ENCODE data around the gene SEMA6A. TPM values are rescaled to one million over a fixed set of nuclear protein-coding genes. Genes with fewer than 3 reads are reported as not detected.

SEMA6A gene
- total and polyA plus RNA-seq, 8 donors = 8.9 to 24.5 (median 14.1) TPM

GRCh38 chr5:116451066-116451465 is 123.6 kb downstream of the SEMA6A start:
- DNase-seq (no peak), FAIRE-seq (no peak), ATAC-seq (no peak)
- H3K27me3 ChIP-seq = no peaks in the 10 kb centered on the region
- no peaks in the 10 kb centered on the region for H3K36me3 ChIP-seq
- no peak overlapping the region for H3K4me3 ChIP-seq
- H3K4me1 ChIP-seq = no peaks in the 10 kb centered on the region
- H3K9me3 ChIP-seq = no peaks in the 10 kb centered on the region
- intact Hi-C loops (cut with DNase I) = no loop called here
- no peak for TF ChIP-seq CTCF (IDR thresholded peaks at IDR 0.05)
- H3K27ac ChIP-seq = no peak overlapping the region
- WGBS, 2 donors = 95 to 99% methylated on average over 3 of the region's 3 CpGs

DNA sequence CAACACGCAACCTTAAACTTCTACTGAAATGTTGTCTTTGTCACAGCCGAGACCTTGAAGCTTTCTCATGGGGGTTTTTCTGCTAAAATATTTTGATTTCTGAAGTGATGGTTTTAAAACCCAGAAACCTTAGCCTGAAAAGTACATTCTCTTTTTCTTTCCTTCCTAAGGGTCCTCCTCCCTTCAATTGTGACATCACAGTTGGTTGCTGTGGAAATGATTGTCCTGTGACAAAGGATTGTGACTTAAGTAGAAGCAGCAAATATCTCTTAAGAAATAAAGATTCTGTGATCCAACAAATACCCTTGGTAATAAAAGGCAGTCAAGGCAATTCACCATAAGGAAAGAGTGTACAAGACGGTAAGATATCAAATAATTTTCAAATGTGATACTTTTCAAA is 125.2 kb downstream of the SEMA6A start:
- H3K9me3 ChIP-seq = no peaks in the 10 kb centered on the region
- H3K36me3 ChIP-seq = no peaks in the 10 kb centered on the region
- intact Hi-C loops (cut with DNase I) = no loop called here
- no peak for TF ChIP-seq CTCF (IDR thresholded peaks at IDR 0.05)
- DNase-seq (no peak), ATAC-seq (no peak), FAIRE-seq (no peak)
- H3K27me3 ChIP-seq = no peaks in the 10 kb centered on the region
- no peak overlapping the region for H3K27ac ChIP-seq
- WGBS, 2 donors = 95 to 97% methylated on average over 3 of the region's 3 CpGs
- H3K4me3 ChIP-seq = no peak overlapping the region
- H3K4me1 ChIP-seq = no peaks in the 10 kb centered on the region

- DNase-seq = no peak
- H3K27ac ChIP-seq = no peak overlapping the region
- H3K4me1 ChIP-seq = no peaks in the 10 kb centered on the region
- WGBS, 2 donors = 68 to 75% methylated on average over 5 of the region's 5 CpGs
- no peak for TF ChIP-seq CTCF (IDR thresholded peaks at IDR 0.05)
- intact Hi-C loops (cut with DNase I) = no loop called here
- H3K9me3 ChIP-seq = no peaks in the 10 kb centered on the region
- no peak overlapping the region for H3K4me3 ChIP-seq
- peak in 3 of 4 donors; percentile 23 to 74 (median 52) for ATAC-seq
- no peaks in the 10 kb centered on the region for H3K27me3 ChIP-seq
- no peak for FAIRE-seq
- no peaks in the 10 kb centered on the region for H3K36me3 ChIP-seq
Observed at GRCh38 chr5:116448870-116449427, 125.7 kb downstream of the SEMA6A start.

DNA sequence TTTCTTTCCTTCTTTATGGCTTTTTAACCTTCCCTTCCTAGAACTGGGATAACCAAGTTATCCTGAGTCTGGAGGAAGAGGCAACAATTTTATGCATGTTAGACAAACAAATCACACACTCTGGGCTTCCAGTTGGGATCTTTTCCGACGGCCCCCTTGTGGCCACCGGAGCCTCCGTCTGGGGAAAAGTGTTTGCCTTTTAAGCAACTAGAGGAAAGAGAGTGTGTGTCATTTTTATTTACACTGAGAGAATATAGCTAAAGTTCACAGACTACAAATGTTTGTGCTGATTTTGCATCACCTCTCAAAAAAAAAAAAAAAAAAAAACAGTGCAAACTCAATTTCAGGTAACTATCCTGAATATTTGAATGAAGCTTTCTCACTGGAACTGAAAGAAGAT is 126.2 kb downstream of the SEMA6A start:
- H3K9me3 ChIP-seq = no peaks in the 10 kb centered on the region
- ATAC-seq (peak in 1 of 4 donors; percentile 34), DNase-seq (no peak), FAIRE-seq (no peak)
- no peaks in the 10 kb centered on the region for H3K36me3 ChIP-seq
- WGBS, 2 donors = 72 to 78% methylated on average over 4 of the region's 4 CpGs
- H3K27ac ChIP-seq = no peak overlapping the region
- H3K4me1 ChIP-seq = no peaks in the 10 kb centered on the region
- H3K27me3 ChIP-seq = no peaks in the 10 kb centered on the region
- intact Hi-C loops (cut with DNase I) = no loop called here
- no peak for TF ChIP-seq CTCF (IDR thresholded peaks at IDR 0.05)
- no peak overlapping the region for H3K4me3 ChIP-seq

DNA sequence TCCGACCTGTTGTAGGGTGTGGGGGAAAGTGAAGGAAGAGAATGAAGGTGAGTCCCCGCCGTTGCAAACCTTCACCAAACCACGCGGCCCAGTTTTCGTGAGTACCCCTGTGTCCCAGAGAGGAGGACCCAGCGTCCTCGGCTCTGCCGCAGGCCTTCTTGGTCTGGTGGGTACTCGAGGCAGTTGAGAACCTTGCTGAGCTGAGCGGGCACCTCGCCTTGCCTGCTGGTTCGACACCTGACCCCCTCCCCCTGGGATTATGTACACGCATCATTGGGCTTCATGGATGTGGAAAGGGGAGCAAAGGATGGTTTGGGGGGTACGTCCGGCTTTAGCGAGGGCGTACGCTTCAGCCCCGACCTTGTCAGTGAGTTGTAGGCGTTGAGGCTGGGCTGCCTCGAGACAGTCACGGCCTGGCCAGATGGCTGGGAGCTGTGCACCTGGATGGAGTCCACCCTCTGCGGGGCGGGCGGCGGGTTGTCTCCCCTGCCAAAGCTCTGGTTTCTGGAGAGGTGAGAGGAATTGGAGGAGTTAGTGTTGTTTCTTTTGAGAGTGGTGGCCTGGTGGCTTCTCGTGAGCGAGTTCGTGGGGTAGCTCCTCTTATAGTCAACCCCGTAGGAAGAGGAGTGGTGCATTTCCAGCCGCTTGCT is 128.1 kb downstream of the SEMA6A start:
- Histone ChIP-seq H3K4me1 (no peaks in the 10 kb centered on the region), H3K27me3 (no peaks in the 10 kb centered on the region), H3K27ac (no peak overlapping the region), H3K9me3 (no peaks in the 10 kb centered on the region), H3K4me3 (no peak overlapping the region), H3K36me3 (no peaks in the 10 kb centered on the region)
- ATAC-seq = no peak
- FAIRE-seq = no peak
- intact Hi-C loops (cut with DNase I) = no loop called here
- WGBS, 2 donors = 97% methylated on average over 32 of the region's 32 CpGs
- peak in 1 of 6 donors; percentile 54 for DNase-seq
- no peak for TF ChIP-seq CTCF (IDR thresholded peaks at IDR 0.05)
